Testis (tissue), 3 donors: Measurements from ENCODE around the gene TMEM141. TPM values are rescaled to one million over a fixed set of nuclear protein-coding genes. Genes with fewer than 3 reads are reported as not detected.
"Not testable (repeated sequence)": the region's sequence is repeated elsewhere in the genome, so short reads cannot be mapped to it uniquely, and the experiment has no call there.

Experiments
- DNase-seq: peaks from one replicate; pipeline ENCODE4 v3.0.0-alpha.2; 2019
- H3K27ac ChIP-seq, 2 donors: fragments of 200-600 bp; sonication (generic); one replicate each; pipeline ENCODE4 v1.5.1; 2019
- H3K27me3 ChIP-seq: fragments of 200-600 bp; sonication (generic); one replicate; pipeline ENCODE4 v1.5.1; 2019
- H3K36me3 ChIP-seq: fragments of 200-600 bp; sonication (generic); one replicate; pipeline ENCODE4 v1.5.1; 2017; ENCODE audit warnings: low read depth; ENCODE audit errors: missing control alignments
- H3K4me1 ChIP-seq: fragments of 200-600 bp; sonication (generic); one replicate; pipeline ENCODE4 v1.5.1; 2019
- H3K4me3 ChIP-seq, 2 donors: fragments of 200-600 bp; sonication (generic); one replicate each; pipeline ENCODE4 v1.5.1; 2017 to 2019
- H3K9me3 ChIP-seq: fragments of 200-600 bp; sonication (generic); one replicate; pipeline ENCODE4 v1.5.1; 2017
- CTCF ChIP-seq, 3 experiments: fragments of 450-650 bp in 2 of 3; fragments of 200-600 bp in 1 of 3; sonication (generic) in 1 of 3; IDR thresholded peaks; one replicate each; pipeline ENCODE4 v1.5.1; 2016 to 2019; ENCODE audit warnings: antibody characterized with exemption in 3 of 3, mild to moderate bottlenecking in 2 of 3, moderate library complexity in 1 of 3
- POLR2A ChIP-seq: fragments of 450-650 bp; IDR thresholded peaks from one replicate; pipeline ENCODE4 v1.6.1; 2017; ENCODE audit warnings: antibody characterized with exemption, mild to moderate bottlenecking, moderate library complexity
- WGBS, 2 donors: methylation state at CpG; one replicate each; pipeline ENCODE4 v1.1.5; 2018; 5-methylcytosine and 5-hydroxymethylcytosine counted together
- intact Hi-C: fragments of 100-400 bp; cut with DNase I; formaldehyde crosslinking; loops from one replicate; pipeline ENCODE4 v1.15.1; 2023; ENCODE audit warnings: low total_unique reads
- polyA plus RNA-seq: library from polyadenylated mRNA; stranded (reverse); fragments of 350-450 nt; fragmentation: Illumina TruSeq; extraction: RNeasy Lipid Tissue Mini Kit (QIAGEN cat#74804); gene quantifications from one replicate; pipeline ENCODE4 v1.2.3, GENCODE V29; 2014; ENCODE audit warnings: low read depth, low replicate concordance; ENCODE audit not compliant: insufficient read depth
- total RNA-seq, 2 donors: library from RNA; depleted of rRNA; stranded (reverse); fragments of >200 nt; gene quantifications; one replicate each; pipeline ENCODE4 v1.2.3, GENCODE V29; 2016

Gene TMEM141
- total and polyA plus RNA-seq, 3 donors from 2014 or later: 80.4 to 127 (median 108) TPM

DNA sequence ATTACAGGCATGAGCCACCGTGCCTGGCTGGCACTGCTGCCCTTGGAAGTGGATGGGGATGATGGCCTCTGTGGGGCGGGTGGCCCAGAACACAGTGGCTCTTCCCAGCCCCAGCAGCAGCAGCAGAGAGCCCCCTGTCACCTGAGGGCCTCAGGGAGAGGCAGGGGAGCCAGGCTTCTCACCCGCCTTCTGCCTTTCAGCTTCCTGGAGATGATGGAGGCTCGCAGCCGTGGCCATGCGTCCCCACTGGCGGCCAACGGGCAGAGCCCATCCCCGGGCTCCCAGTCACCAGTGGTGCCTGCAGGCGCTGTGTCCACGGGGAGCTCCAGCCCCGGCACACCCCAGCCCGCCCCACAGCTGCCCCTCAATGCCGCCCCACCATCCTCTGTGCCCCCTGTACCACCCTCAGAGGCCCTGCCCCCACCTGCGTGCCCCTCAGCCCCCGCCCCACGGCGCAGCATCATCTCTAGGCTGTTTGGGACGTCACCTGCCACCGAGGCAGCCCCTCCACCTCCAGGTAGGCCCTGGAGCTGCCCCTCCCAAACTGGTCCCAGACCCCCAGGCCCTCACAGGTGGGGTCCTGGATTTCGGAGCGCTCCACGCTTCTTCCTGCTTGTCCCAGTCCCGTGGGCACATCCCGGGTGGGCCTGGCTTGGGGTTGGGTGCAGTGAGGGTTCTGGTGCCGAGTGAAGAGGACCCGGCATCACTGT lies 46.2 kb downstream of the TMEM141 start:
- Histone ChIP-seq H3K27ac (no peak overlapping the region), H3K4me3 (no peak overlapping the region), H3K9me3 (no peaks in the 10 kb centered on the region), H3K4me1 (peaks cover 21% of the 10 kb centered on the region), H3K27me3 (no peaks in the 10 kb centered on the region), H3K36me3 (no peaks in the 10 kb centered on the region)
- WGBS, 2 donors: 93 to 95% methylated on average over 6 to 26 of the region's 27 CpGs
- no peak for DNase-seq
- TF ChIP-seq CTCF (IDR thresholded peaks at IDR 0.05) (no peak), POLR2A (no peak)
- intact Hi-C loops: loop anchor here (10.0 kb wide), 1 partner anchor 198 kb away; the partner anchor contains the start of gene FUT7

- H3K9me3 ChIP-seq, H3K27ac ChIP-seq, H3K4me3 ChIP-seq, DNase-seq, H3K36me3 ChIP-seq, H3K27me3 ChIP-seq: not testable (repeated sequence)
- intact Hi-C loops: loop anchor here (10.0 kb wide), 1 partner anchor 197 kb away; the partner anchor contains the start of gene FUT7
- H3K4me1 ChIP-seq: peaks cover 21% of the 10 kb centered on the region
- 87 to 100% methylated on average over 1 to 15 of the region's 15 CpGs for WGBS, 2 donors
These were observed 46.7 kb downstream of the TMEM141 start for GRCh38 chr9:136837856-136838277.

DNA sequence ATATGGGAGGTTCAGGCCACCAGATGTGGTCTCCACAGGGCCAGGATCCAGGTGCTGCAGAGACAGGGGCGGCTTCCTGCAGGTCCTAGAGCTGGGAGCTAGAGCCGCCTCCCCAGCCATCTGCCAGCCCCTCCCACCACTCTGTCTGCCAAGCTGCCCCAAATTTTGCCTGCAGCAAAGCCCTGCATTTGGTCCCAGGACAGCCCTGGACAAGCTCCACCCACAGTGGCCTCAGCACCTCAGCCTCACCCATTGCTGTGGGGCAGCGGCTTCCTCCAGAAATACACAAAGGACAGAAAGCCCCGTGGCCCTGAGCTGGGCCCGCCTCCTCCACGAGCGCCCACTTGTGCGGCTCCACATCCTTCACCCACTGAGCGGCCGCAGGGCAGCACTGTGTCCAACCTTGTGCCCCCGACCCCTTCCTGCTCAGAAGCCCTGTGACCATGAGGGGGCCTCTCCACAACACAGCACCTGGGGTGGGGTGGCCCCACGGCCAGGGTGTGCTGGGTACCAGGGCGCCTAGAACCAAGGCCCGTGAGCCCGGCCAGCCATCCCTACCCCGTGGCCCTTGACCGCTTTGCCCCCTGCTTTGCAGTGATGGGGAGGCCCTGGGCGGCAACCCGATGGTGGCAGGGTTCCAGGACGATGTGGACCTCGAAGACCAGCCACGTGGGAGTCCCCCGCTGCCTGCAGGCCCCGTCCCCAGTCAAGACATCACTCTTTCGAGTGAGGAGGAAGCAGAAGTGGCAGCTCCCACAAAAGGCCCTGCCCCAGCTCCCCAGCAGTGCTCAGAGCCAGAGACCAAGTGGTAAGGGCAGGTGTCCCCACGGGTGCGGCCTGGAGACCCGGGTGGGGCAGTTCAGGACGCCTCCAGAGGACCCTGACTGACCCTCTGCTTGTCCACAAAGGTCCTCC lies 47.4 kb downstream of the TMEM141 start:
- intact Hi-C loops: loop anchor here (10.0 kb wide), 1 partner anchor 196 kb away; the partner anchor contains the start of gene FUT7
- TF ChIP-seq POLR2A (no peak), CTCF (IDR thresholded peaks at IDR 0.05) (no peak)

GRCh38 chr9:136839229-136840139 lies 48.3 kb downstream of the TMEM141 start:
- no peaks in the 10 kb centered on the region for H3K27me3 ChIP-seq
- peaks cover 34% of the 10 kb centered on the region for H3K4me1 ChIP-seq
- intact Hi-C loops: loop anchor here (10.0 kb wide), 1 partner anchor 195 kb away; the partner anchor contains the start of gene FUT7
- TF ChIP-seq CTCF (IDR thresholded peaks at IDR 0.05) (no peak), POLR2A (no peak)
- peak overlapping the region in 1 of 2 donors; percentile 36 for H3K27ac ChIP-seq
- no peak overlapping the region for H3K4me3 ChIP-seq
- no peaks in the 10 kb centered on the region for H3K36me3 ChIP-seq
- DNase-seq: no peak
- WGBS, 2 donors: 87 to 89% methylated on average over 22 to 35 of the region's 36 CpGs
- H3K9me3 ChIP-seq: no peaks in the 10 kb centered on the region

More for the DNA sequence above, 47.4 kb downstream of the TMEM141 start:
- no peak overlapping the region for H3K4me3 ChIP-seq
- no peak for DNase-seq
- H3K9me3 ChIP-seq: no peaks in the 10 kb centered on the region
- H3K27me3 ChIP-seq: no peaks in the 10 kb centered on the region
- peaks cover 28% of the 10 kb centered on the region for H3K4me1 ChIP-seq
- H3K36me3 ChIP-seq: no peaks in the 10 kb centered on the region
- H3K27ac ChIP-seq: no peak overlapping the region
- WGBS, 2 donors: 80 to 94% methylated on average over 6 to 26 of the region's 29 CpGs
